Neural cell (in vitro differentiated cells): Measurements from ENCODE around the gene BLOC1S1. TPM values are rescaled to one million over a fixed set of nuclear protein-coding genes. Genes with fewer than 3 reads are reported as not detected.
"Not testable (repeated sequence)": the region's sequence is repeated elsewhere in the genome, so short reads cannot be mapped to it uniquely, and the experiment has no call there.

Experiments used
- H2AFZ ChIP-seq: fragments of 200-600, 300-800 bp; sonication (generic), shearing (Covaris generic); 2 replicates; pipeline ENCODE4 v1.6.0; 2014; ENCODE audit warnings: low read depth, mild to moderate bottlenecking, antibody characterized with exemption, low read length, moderate library complexity
- H3F3A ChIP-seq: fragments of 200-600 bp; shearing (Covaris generic); 2 replicates; pipeline ENCODE4 v1.6.1; 2016; ENCODE audit warnings: mild to moderate bottlenecking, moderate library complexity, mixed read lengths, antibody characterized with exemption, low read length; ENCODE audit not compliant: insufficient read depth, poor library complexity, severe bottlenecking
- H3K27ac ChIP-seq: fragments of 200-600, 300-800 bp; sonication (generic), shearing (Covaris generic); 2 replicates; pipeline ENCODE4 v1.5.1; 2014; ENCODE audit warnings: mild to moderate bottlenecking, low read length, moderate library complexity
- H3K27me3 ChIP-seq: fragments of 300-800, 200-600 bp; sonication (generic), shearing (Covaris generic); 2 replicates; pipeline ENCODE4 v1.6.0; 2014; ENCODE audit warnings: mild to moderate bottlenecking, low read depth, low read length, moderate library complexity; ENCODE audit not compliant: insufficient read depth
- H3K36me3 ChIP-seq: fragments of 300-800, 200-600 bp; sonication (generic), shearing (Covaris generic); 2 replicates; pipeline ENCODE4 v1.5.1; 2014; ENCODE audit warnings: mild to moderate bottlenecking, antibody characterized with exemption, low read length, moderate library complexity; ENCODE audit not compliant: insufficient read depth
- H3K4me2 ChIP-seq: fragments of 300-800, 200-600 bp; sonication (generic), shearing (Covaris generic); 2 replicates; pipeline ENCODE4 v1.6.0; 2014; ENCODE audit warnings: mild to moderate bottlenecking, low read length
- H3K4me3 ChIP-seq: fragments of 300-800, 200-600 bp; sonication (generic), shearing (Covaris generic); 2 replicates; pipeline ENCODE4 v1.5.1; 2014; ENCODE audit warnings: mild to moderate bottlenecking, low read length, moderate library complexity
- H3K79me2 ChIP-seq: fragments of 200-600 bp; shearing (Covaris generic); replicated peaks from 2 replicates; pipeline ENCODE4 v1.6.0; 2014; ENCODE audit warnings: mild to moderate bottlenecking, low read length, moderate library complexity; ENCODE audit not compliant: insufficient read depth
- H3K9ac ChIP-seq: fragments of 300-800, 200-600 bp; sonication (generic), shearing (Covaris generic); 2 replicates; pipeline ENCODE4 v1.6.1; 2016; ENCODE audit warnings: mild to moderate bottlenecking, low read length, mixed read lengths
- H3K9me2 ChIP-seq: fragments of 200-600 bp; shearing (Covaris generic); 2 replicates; pipeline ENCODE4 v1.6.1; 2016; ENCODE audit warnings: mild to moderate bottlenecking, low read length, mixed read lengths; ENCODE audit not compliant: insufficient read depth
- H3K9me3 ChIP-seq: fragments of 200-600, 300-800 bp; sonication (generic), shearing (Covaris generic); 2 replicates; pipeline ENCODE4 v1.6.1; 2016; ENCODE audit warnings: mild to moderate bottlenecking, mixed run types, low read length, moderate library complexity, mixed read lengths
- H4K20me1 ChIP-seq: fragments of 200-600 bp; shearing (Covaris generic); 2 replicates; pipeline ENCODE4 v1.6.1; 2016; ENCODE audit warnings: mild to moderate bottlenecking, mixed run types; ENCODE audit not compliant: insufficient read depth
- CTCF ChIP-seq: fragments of 450-650 bp; IDR thresholded peaks from 2 replicates; pipeline ENCODE4 v1.5.1; 2014; ENCODE audit warnings: antibody characterized with exemption, mild to moderate bottlenecking, moderate library complexity; ENCODE audit not compliant: poor library complexity, severe bottlenecking
- EP300 ChIP-seq: fragments of 450-650 bp; conservative IDR thresholded peaks from 2 replicates; pipeline ENCODE4 v1.6.1; 2014; ENCODE audit warnings: antibody characterized with exemption, mild to moderate bottlenecking, moderate library complexity; ENCODE audit not compliant: poor library complexity, severe bottlenecking
- EZH2 ChIP-seq: fragments of 200-600, 300-800 bp; shearing (Covaris generic), sonication (generic); IDR thresholded peaks from 2 replicates; pipeline ENCODE4 v1.6.1; 2014; ENCODE audit warnings: antibody characterized with exemption, low read length, borderline replicate concordance, mild to moderate bottlenecking; ENCODE audit not compliant: insufficient read depth, poor library complexity, severe bottlenecking
- MXI1 ChIP-seq: fragments of 450-650 bp; conservative IDR thresholded peaks from 2 replicates; pipeline ENCODE4 v1.6.1; 2014; ENCODE audit warnings: antibody characterized with exemption, mild to moderate bottlenecking; ENCODE audit not compliant: poor library complexity, severe bottlenecking
- POLR2AphosphoS5 ChIP-seq: IDR thresholded peaks from 2 replicates; pipeline ENCODE4 v1.6.1; 2012
- RAD21 ChIP-seq: fragments of 450-650 bp; conservative IDR thresholded peaks from 2 replicates; pipeline ENCODE4 v1.6.1; 2014; ENCODE audit warnings: antibody characterized with exemption, mild to moderate bottlenecking, moderate library complexity
- SMC3 ChIP-seq: fragments of 450-650 bp; conservative IDR thresholded peaks from 2 replicates; pipeline ENCODE4 v1.6.1; 2014; ENCODE audit warnings: antibody characterized with exemption, mild to moderate bottlenecking, moderate library complexity; ENCODE audit not compliant: poor library complexity
- TAF1 ChIP-seq: IDR thresholded peaks from 2 replicates; pipeline ENCODE4 v1.6.1; 2012; ENCODE audit warnings: low read depth
- polyA plus RNA-seq: library from polyadenylated mRNA; depleted of rRNA; stranded (reverse); fragments of >200 nt; gene quantifications from 2 replicates; pipeline ENCODE4 v1.2.3, GENCODE V29; 2014
- TF ChIP-seq, protein P1 (sequence below): IDR thresholded peaks from 2 replicates; pipeline ENCODE4 v1.6.1; 2012; ENCODE audit warnings: borderline replicate concordance

The BLOC1S1 gene
- polyA plus RNA-seq, 1 donor from 2014 or later, result 217 TPM

GRCh38 chr12:55757701-55758100, 41.9 kb downstream of the BLOC1S1 start:
- Histone ChIP-seq H3K27ac (no peak overlapping the region), H3K4me2 (no peak overlapping the region), H2AFZ (no peak overlapping the region), H3F3A (no peaks in the 10 kb centered on the region), H3K9me3 (no peaks in the 10 kb centered on the region), H3K36me3 (peaks cover 13% of the 10 kb centered on the region), H3K9me2 (no peaks in the 10 kb centered on the region), H4K20me1 (no peaks in the 10 kb centered on the region), H3K79me2 (no peaks in the 10 kb centered on the region), H3K27me3 (no peaks in the 10 kb centered on the region), H3K4me3 (no peak overlapping the region), H3K9ac (no peak overlapping the region)
- TF ChIP-seq RAD21, result no peak
- no peak for TF ChIP-seq MXI1
- TF ChIP-seq, protein P1, sequence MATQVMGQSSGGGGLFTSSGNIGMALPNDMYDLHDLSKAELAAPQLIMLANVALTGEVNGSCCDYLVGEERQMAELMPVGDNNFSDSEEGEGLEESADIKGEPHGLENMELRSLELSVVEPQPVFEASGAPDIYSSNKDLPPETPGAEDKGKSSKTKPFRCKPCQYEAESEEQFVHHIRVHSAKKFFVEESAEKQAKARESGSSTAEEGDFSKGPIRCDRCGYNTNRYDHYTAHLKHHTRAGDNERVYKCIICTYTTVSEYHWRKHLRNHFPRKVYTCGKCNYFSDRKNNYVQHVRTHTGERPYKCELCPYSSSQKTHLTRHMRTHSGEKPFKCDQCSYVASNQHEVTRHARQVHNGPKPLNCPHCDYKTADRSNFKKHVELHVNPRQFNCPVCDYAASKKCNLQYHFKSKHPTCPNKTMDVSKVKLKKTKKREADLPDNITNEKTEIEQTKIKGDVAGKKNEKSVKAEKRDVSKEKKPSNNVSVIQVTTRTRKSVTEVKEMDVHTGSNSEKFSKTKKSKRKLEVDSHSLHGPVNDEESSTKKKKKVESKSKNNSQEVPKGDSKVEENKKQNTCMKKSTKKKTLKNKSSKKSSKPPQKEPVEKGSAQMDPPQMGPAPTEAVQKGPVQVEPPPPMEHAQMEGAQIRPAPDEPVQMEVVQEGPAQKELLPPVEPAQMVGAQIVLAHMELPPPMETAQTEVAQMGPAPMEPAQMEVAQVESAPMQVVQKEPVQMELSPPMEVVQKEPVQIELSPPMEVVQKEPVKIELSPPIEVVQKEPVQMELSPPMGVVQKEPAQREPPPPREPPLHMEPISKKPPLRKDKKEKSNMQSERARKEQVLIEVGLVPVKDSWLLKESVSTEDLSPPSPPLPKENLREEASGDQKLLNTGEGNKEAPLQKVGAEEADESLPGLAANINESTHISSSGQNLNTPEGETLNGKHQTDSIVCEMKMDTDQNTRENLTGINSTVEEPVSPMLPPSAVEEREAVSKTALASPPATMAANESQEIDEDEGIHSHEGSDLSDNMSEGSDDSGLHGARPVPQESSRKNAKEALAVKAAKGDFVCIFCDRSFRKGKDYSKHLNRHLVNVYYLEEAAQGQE, result no peak
- no peak for TF ChIP-seq POLR2AphosphoS5
- no peak for TF ChIP-seq EZH2
- TF ChIP-seq TAF1, result no peak
- TF ChIP-seq CTCF, result no peak
- TF ChIP-seq SMC3, result no peak
- TF ChIP-seq EP300, result no peak

DNA sequence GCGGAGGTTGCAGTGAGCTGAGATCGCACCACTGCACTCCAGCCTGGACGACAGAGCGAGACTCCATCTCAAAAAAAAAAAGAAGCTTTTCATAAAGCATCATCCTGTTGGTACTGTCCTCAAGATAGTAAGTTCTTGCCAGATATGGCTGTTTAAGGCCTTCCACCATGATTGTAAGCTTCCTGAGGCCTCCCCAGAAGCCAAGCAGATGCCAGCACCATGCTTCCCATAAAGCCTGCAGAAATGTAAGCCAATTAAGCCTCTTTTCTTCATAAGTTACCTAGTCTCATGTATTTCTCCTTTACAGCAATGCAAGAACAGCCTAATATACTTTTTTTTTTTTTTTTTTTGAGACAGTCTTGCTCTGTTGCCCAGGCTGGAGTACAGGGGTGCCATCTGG, 42.7 kb downstream of the BLOC1S1 start:
- peaks cover 13% of the 10 kb centered on the region for H3K36me3 ChIP-seq
- H4K20me1 ChIP-seq, H3K9ac ChIP-seq: not testable (repeated sequence)

DNA sequence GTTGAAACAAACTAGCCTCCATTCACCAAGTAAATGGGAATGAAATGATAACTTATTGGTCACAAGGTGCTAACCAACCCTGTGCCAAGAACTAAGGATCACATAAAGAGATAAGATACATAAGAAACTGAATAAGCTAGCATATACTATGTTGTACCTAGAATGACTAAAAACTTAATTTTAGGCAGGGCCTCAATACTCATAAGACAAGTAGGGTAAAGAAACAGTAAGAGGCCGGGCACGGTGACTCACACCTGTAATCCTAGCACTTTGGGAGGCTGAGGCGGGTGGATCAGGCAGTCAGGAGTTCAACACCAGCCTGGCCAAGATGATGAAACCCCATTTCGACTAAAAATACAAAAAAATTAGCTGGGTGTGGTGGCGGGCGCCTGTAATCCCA, 44.8 kb downstream of the BLOC1S1 start:
- no peaks in the 10 kb centered on the region for H3K79me2 ChIP-seq
- TF ChIP-seq TAF1 (no peak), RAD21 (no peak), CTCF (no peak), MXI1 (no peak), POLR2AphosphoS5 (no peak), EZH2 (no peak), EP300 (no peak), SMC3 (no peak)
- TF ChIP-seq, protein P1, result no peak
- H3K4me3 ChIP-seq, result no peak overlapping the region
- H3F3A ChIP-seq, result no peaks in the 10 kb centered on the region
- no peaks in the 10 kb centered on the region for H3K9me3 ChIP-seq
- H3K9ac ChIP-seq, result no peak overlapping the region
- no peaks in the 10 kb centered on the region for H3K9me2 ChIP-seq
- H4K20me1 ChIP-seq, result no peaks in the 10 kb centered on the region
- no peak overlapping the region for H3K27ac ChIP-seq
- no peak overlapping the region for H3K4me2 ChIP-seq
- no peaks in the 10 kb centered on the region for H3K27me3 ChIP-seq
- H2AFZ ChIP-seq, result no peak overlapping the region
- H3K36me3 ChIP-seq, result peaks cover 13% of the 10 kb centered on the region

More for the DNA sequence above, 42.7 kb downstream of the BLOC1S1 start:
- H3F3A ChIP-seq, H3K4me3 ChIP-seq, H3K9me3 ChIP-seq, H3K9me2 ChIP-seq, H3K4me2 ChIP-seq, H3K79me2 ChIP-seq, H2AFZ ChIP-seq, H3K27me3 ChIP-seq, H3K27ac ChIP-seq: not testable (repeated sequence)
